Hematopoietic multipotent progenitor cell treated with erythropoietin and hydrocortisone succinate and interleukin-3 and kit ligand, for 17 days (in vitro differentiated cells): ENCODE data around the gene PSEN2.

ENCODE experiments used
- DNase-seq: peaks from one replicate; pipeline ENCODE4 v3.0.0-alpha.2; 2015; ENCODE audit warnings: low spot score

Gene PSEN2

GRCh38 chr1:226865590-226865989 is 4.8 kb upstream of the PSEN2 start:
- no peak for DNase-seq

DNA sequence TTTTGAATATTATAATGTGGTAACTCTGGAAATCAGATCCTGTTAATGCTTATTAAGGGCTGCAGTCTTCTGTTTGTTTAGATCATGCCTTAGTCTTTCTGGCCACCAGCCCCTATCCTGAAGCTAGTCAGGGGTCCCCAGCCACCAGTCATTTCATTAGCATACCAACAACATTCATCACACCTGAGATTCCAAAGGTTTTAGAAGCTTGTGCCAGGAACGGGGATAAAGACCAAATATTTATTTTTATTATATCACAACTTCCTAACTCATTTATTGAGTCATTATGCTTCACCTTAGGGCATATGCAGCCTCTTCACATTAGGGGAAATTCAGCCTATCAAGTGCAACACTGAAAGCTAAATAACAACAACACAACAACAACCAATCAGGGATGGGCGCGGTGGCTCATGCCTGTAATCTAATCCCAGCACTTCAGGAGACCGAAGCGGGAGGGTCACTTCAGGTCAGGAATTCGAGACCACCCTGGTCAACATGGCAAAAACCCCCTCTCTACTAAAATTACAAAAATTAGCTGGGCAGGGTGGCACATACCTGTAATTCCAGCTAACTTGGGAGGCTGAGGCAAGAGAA is 2.9 kb upstream of the PSEN2 start:
- no peak for DNase-seq

DNA sequence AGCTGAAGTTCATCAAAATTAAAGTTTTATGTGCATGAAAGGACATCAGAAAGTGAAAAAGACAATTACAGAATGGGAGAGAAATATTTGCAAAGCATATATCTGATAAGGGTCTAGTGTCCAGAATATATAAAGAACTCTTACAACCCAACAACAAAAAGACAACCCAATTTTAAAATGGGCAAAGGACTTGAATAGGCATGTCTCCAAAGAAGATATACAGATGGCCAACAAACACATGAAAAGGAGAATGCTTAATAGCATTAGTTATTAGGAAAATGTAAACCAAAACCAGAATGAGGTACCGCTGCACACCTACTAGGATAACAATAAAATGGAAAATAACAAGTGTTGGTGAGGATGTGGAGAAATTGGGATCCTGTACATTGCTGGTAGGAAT is 1.7 kb upstream of the PSEN2 start:
- DNase-seq: no peak

DNA sequence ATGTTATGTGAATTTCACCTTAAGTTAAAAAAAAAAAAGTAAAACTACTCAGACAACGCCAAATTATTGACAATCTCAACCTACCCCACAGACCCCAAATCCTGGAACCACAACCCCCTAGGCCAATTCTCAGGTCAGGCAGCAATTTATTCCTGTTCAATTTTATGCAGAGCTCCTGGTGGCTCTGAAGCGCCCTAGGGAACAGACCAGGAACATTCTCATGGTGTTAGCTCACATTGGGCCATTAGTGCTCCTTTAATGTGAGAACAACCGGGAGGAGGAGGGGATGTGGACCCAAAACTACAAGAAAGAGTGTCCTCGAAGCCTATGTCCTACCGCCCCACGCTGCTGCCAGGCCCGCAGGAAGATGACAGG is 403 bp upstream of the PSEN2 start:
- DNase-seq: no peak

- DNase-seq: no peak
Measured at GRCh38 chr1:226871636-226872327, 1.4 kb downstream of the PSEN2 start.

GRCh38 chr1:226872437-226872836 is 2.0 kb downstream of the PSEN2 start:
- no peak for DNase-seq

- DNase-seq: no peak
Measured at GRCh38 chr1:226873771-226874578, 3.6 kb downstream of the PSEN2 start.

GRCh38 chr1:226874579-226875425 is 4.4 kb downstream of the PSEN2 start:
- DNase-seq: no peak

GRCh38 chr1:226875641-226876295 is 5.4 kb downstream of the PSEN2 start:
- DNase-seq: no peak

DNA sequence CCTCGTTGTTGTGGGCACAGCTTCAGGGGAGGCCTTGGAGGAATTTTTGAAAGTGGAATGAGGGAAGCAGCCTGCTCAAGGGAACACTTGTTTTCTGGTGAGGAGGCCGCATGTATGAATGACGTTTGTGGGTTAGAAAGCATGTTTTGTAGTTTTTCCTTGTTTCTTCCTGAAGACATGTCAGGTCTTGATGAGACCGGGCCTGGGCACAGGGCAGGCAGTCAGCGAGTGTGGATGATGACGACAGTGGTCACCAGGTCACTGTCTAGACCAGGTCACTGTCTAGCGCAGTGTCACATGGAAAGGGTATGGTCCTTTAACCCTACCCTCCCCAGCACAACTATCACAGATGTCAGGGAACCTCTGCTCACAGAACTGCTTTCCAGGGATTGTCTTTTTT is 7.3 kb downstream of the PSEN2 start:
- no peak for DNase-seq

DNA sequence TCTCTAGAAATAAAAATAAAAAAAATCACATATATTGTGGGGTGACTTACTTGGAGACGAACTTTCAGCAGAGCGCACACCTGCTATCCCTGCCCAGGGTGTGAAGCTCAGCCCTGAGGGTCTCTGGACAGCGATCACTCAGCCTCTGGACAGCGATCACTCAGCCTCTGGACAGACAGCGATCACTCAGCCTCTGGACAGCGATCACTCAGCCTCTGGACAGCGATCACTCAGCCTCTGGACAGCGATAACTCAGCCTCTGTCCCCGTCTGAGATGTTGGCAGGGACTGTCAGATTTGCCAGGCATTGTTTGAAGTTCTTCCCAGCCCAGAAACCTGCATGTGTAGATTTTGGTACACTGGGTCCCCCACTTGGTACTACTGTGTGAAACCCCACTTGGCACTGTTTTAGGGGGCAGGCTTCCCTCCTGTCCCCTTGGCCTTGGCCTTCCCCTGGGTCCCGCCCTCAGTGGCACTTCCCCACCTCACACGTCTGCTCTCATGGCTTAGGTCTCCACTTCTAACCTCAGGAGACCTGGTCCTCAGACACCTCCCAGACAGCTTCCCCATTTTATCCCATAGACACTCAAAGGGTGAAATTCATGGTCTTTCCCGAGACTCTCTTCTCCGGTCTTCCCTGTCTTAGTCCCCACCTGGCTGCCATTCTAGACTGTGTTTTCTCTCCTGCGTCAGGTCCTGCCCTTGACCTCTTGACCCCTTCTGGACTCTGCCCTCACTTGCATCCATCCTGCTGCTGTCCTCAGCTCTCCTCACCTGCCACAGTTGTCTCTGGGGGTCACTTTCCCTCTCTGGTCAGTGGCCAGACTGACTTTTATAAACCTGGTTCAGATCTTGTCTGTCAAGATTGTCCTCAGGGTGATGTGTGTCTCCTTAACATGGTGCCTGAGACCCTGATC is 10.2 kb downstream of the PSEN2 start:
- DNase-seq: no peak

DNA sequence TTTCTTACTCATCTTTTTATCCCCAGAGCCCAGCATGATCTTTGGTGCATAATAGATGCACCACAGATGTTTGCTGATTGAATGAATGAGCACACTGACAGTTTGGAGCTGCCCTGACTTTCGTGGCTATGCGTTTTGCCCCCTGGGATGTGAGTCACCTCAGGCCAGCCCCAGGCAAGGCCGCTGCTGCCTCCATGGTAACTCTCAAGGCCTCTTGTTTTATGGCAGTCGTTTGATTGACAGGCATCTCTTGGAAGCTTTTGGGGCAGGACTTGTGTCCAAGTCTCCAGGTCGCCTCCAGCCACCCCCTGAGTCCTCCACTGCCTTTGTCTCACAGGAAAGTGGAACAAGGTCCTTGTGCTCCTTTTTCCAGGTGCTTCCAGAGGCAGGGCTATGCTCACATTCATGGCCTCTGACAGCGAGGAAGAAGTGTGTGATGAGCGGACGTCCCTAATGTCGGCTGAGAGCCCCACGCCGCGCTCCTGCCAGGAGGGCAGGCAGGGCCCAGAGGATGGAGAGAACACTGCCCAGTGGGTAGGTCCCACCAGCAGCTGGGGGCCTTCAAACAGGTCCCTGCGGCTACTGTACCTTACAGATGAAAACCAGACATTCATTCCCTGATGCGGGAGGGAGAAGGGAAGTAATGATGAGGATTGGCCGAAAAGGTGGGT is 11.2 kb downstream of the PSEN2 start:
- no peak for DNase-seq

GRCh38 chr1:226882187-226882586 is 11.8 kb downstream of the PSEN2 start:
- no peak for DNase-seq

- DNase-seq: no peak
Measured at GRCh38 chr1:226882631-226883409, 12.4 kb downstream of the PSEN2 start.

GRCh38 chr1:226883630-226884029 is 13.2 kb downstream of the PSEN2 start:
- DNase-seq: no peak

GRCh38 chr1:226884116-226884625 is 13.8 kb downstream of the PSEN2 start:
- DNase-seq: no peak

GRCh38 chr1:226884966-226885820 is 14.8 kb downstream of the PSEN2 start:
- DNase-seq: no peak
